K562 (cell line): ENCODE data around the gene FUZ. TPM values are rescaled to one million over a fixed set of nuclear protein-coding genes. Genes with fewer than 3 reads are reported as not detected.

Source experiments
- CHD4 ChIP-seq: fragments of 200-600 bp; sonication (generic); IDR thresholded peaks from 3 replicates; pipeline ENCODE4 v1.6.1; 2012; ENCODE audit warnings: low read depth, mild to moderate bottlenecking, mixed read lengths, low read length, inconsistent platforms; ENCODE audit not compliant: insufficient read depth, insufficient replicate concordance, poor library complexity, severe bottlenecking
- FOSL1 ChIP-seq: fragments of 200-800 bp; sonication (Bioruptor generic); conservative IDR thresholded peaks from 2 replicates; pipeline ENCODE4 v1.6.1; 2016; ENCODE audit warnings: missing genetic modification characterization, missing compliant biosample characterization
- L3MBTL2 ChIP-seq: fragments of 450-650 bp; IDR thresholded peaks from 2 replicates; pipeline ENCODE4 v1.6.1; 2016; ENCODE audit warnings: mild to moderate bottlenecking, moderate library complexity
- MEF2A ChIP-seq: IDR thresholded peaks from 2 replicates; pipeline ENCODE4 v1.6.1; 2011; ENCODE audit warnings: low read depth, mild to moderate bottlenecking, low read length, moderate library complexity; ENCODE audit not compliant: control insufficient read depth
- MYBL2 ChIP-seq, 2 experiments: fragments of 450-650 bp in 1 of 2; sonication (generic) in 1 of 2; formaldehyde crosslinking in 1 of 2; IDR thresholded peaks; 2 replicates each; pipeline versions ENCODE4 v1.6.1 to v1.8.1; 2017 to 2022; ENCODE audit warnings: borderline replicate concordance in 1 of 2, inconsistent platforms in 1 of 2, low read depth in 1 of 2, mild to moderate bottlenecking in 1 of 2, missing genetic modification reagents in 1 of 2, moderate library complexity in 1 of 2
- SMAD1 ChIP-seq: fragments of 150-350 bp; IDR thresholded peaks from 2 replicates; pipeline ENCODE4 v1.6.1; 2014; ENCODE audit warnings: low read length, low read depth; ENCODE audit not compliant: partially characterized antibody
- ZNF239 ChIP-seq: fragments of 250-450 bp; sonication (Bioruptor Pico); IDR thresholded peaks from 2 replicates; pipeline ENCODE4 v1.4.0; 2020; ENCODE audit warnings: mild to moderate bottlenecking
- polyA plus RNA-seq, 8 experiments: library from polyadenylated mRNA; depleted of rRNA in 4 of 8; stranded (reverse) in 5 of 8; unstranded in 3 of 8; fragments of >200 nt; fragmentation: Nextera tagmentation in 2 of 8; fragmentation: Illumina TruSeq in 1 of 8; extraction: Ambion mirVana in 2 of 8; extraction: Trizol in 1 of 8; gene quantifications; 2 replicates each; pipeline versions ENCODE4 v1.2.1 to v1.2.3, GENCODE V29; 2011 to 2014; ENCODE audit warnings: inconsistent platforms in 1 of 8, missing spikeins in 1 of 8
- total RNA-seq, 7 experiments: library from RNA; depleted of rRNA in 6 of 7; stranded (reverse); fragments of >200 nt in 6 of 7; fragmentation: Illumina TruSeq in 2 of 7; extraction: Trizol in 2 of 7; gene quantifications; 2 replicates each; pipeline versions ENCODE4 v1.2.1 to v1.2.3, GENCODE V29; 2011 to 2021; ENCODE audit warnings: low replicate concordance in 1 of 7
- TF ChIP-seq, protein P1 (sequence below): fragments of 450-650 bp; IDR thresholded peaks from 2 replicates; pipeline ENCODE4 v1.6.1; 2016; ENCODE audit warnings: low read depth

FUZ gene
- total and polyA plus RNA-seq, 9 of the 15 experiments (the other 6 are each of a cell fraction or from before 2014, with no cell fraction given), result 0.17 to 7.6 (median 3.6) TPM; not detected in 1

DNA sequence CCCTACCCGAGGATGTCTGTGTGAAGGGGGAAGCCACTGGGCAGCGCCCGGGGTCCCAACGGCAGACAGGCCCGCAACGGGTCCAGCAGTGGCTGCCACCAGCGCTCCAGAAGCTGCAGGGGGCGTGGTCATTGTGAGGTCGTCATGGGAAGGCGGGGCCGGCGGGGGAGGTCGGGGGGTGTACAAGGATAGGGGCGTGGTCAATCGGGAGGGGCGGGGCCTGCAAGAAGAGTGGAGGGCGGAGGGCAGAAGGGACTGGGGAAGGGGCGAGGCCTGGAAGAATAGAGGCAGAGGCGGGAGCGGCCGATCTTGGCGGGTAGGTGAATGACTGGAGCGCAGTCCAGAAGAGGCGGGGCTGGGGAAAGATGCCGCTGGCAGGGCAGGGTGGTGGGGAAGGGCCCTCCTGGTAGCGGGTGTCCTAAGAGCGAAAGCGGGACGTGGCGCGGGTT lies 4.4 kb downstream of the FUZ start (continued):
- TF ChIP-seq, protein P1, sequence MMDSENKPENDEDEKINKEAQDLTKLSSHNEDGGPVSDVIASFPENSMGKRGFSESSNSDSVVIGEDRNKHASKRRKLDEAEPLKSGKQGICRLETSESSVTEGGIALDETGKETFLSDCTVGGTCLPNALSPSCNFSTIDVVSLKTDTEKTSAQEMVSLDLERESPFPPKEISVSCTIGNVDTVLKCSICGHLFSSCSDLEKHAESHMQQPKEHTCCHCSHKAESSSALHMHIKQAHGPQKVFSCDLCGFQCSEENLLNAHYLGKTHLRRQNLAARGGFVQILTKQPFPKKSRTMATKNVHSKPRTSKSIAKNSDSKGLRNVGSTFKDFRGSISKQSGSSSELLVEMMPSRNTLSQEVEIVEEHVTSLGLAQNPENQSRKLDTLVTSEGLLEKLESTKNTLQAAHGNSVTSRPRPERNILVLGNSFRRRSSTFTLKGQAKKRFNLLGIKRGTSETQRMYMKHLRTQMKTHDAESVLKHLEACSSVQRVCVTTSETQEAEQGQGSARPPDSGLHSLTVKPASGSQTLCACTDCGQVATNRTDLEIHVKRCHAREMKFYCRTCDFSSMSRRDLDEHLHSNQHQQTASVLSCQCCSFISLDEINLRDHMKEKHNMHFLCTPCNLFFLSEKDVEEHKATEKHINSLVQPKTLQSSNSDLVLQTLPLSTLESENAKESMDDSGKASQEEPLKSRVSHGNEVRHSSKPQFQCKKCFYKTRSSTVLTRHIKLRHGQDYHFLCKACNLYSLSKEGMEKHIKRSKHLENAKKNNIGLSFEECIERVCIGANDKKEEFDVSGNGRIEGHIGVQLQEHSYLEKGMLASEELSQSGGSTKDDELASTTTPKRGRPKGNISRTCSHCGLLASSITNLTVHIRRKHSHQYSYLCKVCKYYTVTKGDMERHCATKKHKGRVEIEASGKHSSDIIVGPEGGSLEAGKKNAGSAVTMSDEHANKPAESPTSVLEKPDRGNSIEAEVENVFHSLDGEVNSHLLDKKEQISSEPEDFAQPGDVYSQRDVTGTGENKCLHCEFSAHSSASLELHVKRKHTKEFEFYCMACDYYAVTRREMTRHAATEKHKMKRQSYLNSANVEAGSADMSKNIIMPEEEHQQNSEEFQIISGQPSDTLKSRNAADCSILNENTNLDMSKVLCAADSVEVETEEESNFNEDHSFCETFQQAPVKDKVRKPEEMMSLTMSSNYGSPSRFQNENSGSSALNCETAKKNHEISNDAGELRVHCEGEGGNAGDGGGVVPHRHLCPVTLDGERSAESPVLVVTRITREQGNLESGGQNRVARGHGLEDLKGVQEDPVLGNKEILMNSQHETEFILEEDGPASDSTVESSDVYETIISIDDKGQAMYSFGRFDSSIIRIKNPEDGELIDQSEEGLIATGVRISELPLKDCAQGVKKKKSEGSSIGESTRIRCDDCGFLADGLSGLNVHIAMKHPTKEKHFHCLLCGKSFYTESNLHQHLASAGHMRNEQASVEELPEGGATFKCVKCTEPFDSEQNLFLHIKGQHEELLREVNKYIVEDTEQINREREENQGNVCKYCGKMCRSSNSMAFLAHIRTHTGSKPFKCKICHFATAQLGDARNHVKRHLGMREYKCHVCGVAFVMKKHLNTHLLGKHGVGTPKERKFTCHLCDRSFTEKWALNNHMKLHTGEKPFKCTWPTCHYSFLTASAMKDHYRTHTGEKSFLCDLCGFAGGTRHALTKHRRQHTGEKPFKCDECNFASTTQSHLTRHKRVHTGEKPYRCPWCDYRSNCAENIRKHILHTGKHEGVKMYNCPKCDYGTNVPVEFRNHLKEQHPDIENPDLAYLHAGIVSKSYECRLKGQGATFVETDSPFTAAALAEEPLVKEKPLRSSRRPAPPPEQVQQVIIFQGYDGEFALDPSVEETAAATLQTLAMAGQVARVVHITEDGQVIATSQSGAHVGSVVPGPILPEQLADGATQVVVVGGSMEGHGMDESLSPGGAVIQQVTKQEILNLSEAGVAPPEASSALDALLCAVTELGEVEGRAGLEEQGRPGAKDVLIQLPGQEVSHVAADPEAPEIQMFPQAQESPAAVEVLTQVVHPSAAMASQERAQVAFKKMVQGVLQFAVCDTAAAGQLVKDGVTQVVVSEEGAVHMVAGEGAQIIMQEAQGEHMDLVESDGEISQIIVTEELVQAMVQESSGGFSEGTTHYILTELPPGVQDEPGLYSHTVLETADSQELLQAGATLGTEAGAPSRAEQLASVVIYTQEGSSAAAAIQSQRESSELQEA, result no peak
- no peak for TF ChIP-seq MEF2A
- TF ChIP-seq ZNF239, result no peak
- no peak for TF ChIP-seq L3MBTL2
- no peak for TF ChIP-seq FOSL1 (tag)
- TF ChIP-seq SMAD1, result no peak
- TF ChIP-seq CHD4, result no peak
- no peak for TF ChIP-seq MYBL2 (IDR thresholded peaks at IDR 0.05; ENCODE audit: low read depth)
- TF ChIP-seq MYBL2 (CRISPR knock-in tag; IDR thresholded peaks at IDR 0.05; ENCODE audit: borderline replicate concordance), result no peak
